ENCODE data around the gene NPM1. TPM values are rescaled to one million over a fixed set of nuclear protein-coding genes. Genes with fewer than 3 reads are reported as not detected.

The NPM1 gene
- total RNA-seq, 4 donors from 2014 or later = 435 to 1,440 (median 518) TPM

DNA sequence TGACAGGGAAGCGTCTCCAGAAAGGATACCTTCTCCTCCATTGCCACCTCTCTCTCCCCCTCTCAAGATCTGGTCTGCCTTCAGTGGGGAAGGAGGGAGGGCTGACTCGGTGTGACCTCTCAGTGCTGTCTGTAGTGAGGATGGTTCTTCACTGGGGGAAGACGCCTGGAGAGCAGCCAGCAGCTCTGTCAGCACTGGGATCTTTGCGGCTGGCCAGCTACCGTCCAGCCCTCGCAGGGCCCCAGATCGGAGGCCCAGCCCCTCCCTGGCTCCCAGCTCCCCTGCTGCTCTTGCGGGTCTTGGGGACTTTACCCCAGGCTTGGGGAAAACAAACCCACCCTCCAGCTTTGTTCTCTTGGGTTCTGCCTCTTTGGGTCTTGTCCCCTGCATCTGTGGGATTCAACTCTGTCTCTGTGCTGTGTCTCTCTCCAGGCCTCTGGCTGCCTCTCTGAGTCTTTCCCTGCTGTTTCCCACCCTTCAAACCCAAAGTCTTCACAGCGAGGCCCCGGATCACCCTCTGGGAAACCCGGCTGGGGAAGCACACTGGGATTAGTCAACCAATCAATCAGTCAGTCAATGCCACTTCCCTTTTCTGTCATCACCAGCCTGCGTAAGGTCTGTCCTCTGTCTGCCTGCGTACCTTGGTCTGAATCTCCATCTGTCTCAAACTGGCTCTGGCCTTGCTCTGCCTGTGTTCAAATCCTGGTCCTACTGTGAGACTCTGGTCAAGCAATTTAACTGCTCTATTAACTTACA, 54.8 kb downstream of the NPM1 start:
- intact Hi-C loops (cut with DNase I; ENCODE audit: low total_unique reads) = no loop called here
- DNase-seq (ENCODE audit: low spot score in 2 of 2) = no peak
- no peak for TF ChIP-seq POLR2A (IDR thresholded peaks at IDR 0.05)
- H3K4me3 ChIP-seq (ENCODE audit: low read depth, poor library complexity, severe bottlenecking) = no peak overlapping the region
- WGBS, 2 donors = 71 to 76% methylated on average over 12 to 13 of the region's 13 CpGs

DNA sequence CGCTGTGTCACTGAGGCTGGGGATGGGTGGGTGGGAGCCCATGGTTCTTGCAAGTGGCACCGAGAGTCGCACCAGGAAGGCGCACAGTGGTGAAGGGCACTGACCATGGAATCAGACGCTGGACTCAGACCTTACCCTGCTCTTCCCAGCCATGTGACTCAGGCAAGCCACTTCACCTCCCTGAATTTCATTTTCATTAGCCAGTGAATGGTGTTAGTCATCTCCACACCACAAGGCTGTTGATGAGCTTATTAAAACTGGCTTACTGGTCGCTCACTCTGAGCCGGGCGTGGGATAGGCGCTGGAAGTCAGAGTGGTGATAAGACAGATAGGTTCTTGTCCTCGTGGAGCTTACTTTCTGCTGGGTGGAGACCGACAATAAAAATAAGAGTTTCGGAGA, 56.9 kb downstream of the NPM1 start:
- no peak for TF ChIP-seq POLR2A (IDR thresholded peaks at IDR 0.05)
- TF ChIP-seq, protein P1, sequence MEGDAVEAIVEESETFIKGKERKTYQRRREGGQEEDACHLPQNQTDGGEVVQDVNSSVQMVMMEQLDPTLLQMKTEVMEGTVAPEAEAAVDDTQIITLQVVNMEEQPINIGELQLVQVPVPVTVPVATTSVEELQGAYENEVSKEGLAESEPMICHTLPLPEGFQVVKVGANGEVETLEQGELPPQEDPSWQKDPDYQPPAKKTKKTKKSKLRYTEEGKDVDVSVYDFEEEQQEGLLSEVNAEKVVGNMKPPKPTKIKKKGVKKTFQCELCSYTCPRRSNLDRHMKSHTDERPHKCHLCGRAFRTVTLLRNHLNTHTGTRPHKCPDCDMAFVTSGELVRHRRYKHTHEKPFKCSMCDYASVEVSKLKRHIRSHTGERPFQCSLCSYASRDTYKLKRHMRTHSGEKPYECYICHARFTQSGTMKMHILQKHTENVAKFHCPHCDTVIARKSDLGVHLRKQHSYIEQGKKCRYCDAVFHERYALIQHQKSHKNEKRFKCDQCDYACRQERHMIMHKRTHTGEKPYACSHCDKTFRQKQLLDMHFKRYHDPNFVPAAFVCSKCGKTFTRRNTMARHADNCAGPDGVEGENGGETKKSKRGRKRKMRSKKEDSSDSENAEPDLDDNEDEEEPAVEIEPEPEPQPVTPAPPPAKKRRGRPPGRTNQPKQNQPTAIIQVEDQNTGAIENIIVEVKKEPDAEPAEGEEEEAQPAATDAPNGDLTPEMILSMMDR (IDR thresholded peaks at IDR 0.05) = no peak
- 95 to 96% methylated on average over 12 of the region's 12 CpGs for WGBS, 2 donors

DNA sequence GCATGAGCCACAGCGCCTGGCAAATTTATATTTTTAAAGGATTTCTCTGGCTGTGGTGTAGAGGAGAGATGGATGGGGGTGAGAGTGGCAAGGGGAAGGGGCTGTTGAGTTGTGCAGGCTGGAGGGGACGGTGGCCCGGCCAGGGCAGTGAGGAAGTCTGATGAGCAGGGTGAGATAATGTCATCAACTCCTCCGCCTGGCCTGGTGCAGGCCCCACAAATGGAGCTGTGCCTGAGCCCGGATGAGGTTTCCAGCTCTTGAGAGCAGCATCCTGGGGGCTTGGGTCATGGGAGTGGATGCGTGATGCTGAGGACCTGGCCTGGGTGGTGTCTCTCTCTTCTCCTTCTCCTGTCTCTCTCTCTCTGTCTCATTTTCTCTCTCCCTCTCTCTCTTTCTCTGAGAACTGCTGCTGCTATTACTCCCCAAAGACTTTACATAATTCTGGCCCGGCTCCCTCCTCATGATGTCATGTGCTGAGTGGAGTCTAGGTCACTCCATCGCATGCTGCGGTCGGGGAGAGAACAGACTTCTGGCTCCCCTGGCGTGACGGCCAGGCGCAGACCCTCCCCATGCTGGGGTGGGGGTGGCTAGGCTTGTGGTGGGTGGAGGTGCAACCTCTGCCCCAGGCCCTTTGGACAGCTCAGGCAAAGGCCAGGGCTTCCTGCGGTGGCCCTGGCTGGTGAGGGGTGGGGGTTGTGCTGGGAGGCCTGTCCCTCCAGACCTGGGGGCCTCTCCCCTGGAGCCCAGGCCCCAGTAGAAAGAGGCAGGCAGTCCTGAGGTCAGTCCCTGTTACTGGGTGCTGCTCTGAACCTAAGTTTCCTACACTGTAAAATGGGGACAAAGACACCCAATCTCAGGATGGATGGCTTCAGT, 58.2 kb downstream of the NPM1 start:
- 71 to 78% methylated on average over 12 to 14 of the region's 14 CpGs for whole genome bisulfite sequencing, 2 donors
- H3K4me3 ChIP-seq (ENCODE audit: low read depth, poor library complexity, severe bottlenecking) = no peak overlapping the region
- intact Hi-C loops (cut with DNase I; ENCODE audit: low total_unique reads) = no loop called here
- no peak for DNase-seq (ENCODE audit: low spot score in 2 of 2)
- TF ChIP-seq, protein P1 (IDR thresholded peaks at IDR 0.05) = no peak
- TF ChIP-seq POLR2A (IDR thresholded peaks at IDR 0.05) = no peak

More for the DNA sequence above, 56.9 kb downstream of the NPM1 start:
- intact Hi-C loops (cut with DNase I; ENCODE audit: low total_unique reads) = no loop called here
- no peak for DNase-seq (ENCODE audit: low spot score in 2 of 2)
- no peak overlapping the region for H3K4me3 ChIP-seq (ENCODE audit: low read depth, poor library complexity, severe bottlenecking)

DNA sequence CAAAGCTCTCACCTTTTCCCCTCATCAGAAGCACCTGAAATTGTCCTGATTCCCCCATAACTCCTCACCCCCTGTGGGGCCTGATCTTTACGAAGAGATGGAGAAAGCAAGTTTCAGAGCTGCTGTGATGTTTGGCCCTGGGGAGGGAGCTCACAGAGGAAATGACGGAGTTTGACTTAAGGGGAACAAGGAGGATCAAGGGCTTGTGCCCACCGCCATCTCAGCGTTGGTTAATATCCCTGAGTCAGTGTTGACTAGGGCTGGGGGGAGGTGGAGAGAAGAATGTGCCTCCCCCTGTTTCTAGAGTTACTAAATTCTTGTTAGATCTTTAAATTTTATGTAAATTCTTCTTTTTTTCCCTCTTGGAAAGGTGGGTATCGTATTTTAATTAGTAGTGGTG, 59.6 kb downstream of the NPM1 start:
- WGBS, 2 donors = 91 to 93% methylated on average over 5 of the region's 5 CpGs
- no peak for DNase-seq (ENCODE audit: low spot score in 2 of 2)
- TF ChIP-seq, protein P1 (IDR thresholded peaks at IDR 0.05) = no peak
- TF ChIP-seq POLR2A (IDR thresholded peaks at IDR 0.05) = no peak

DNA sequence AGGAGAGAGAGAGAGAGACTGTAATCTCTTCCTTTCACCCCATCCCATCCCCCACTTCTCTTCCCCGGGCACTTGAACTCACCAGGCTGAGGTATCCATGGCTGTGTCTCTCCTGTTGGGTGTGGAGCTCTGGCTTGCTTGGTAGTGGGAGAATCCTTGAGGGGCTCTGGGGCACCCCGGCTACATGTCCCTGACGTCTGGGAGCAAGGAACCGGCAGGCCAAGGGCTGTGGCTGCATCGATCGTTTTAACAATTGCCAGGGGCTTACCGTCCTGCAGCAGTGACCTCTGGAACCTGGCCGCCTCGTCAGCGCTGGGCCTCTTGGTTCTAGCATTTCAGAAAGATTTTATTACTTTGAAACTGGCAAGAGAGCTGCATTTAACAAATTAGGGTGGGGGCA, 61.8 kb downstream of the NPM1 start:
- 86 to 90% methylated on average over 10 of the region's 10 CpGs for WGBS, 2 donors
- no peak for TF ChIP-seq POLR2A (IDR thresholded peaks at IDR 0.05)
- TF ChIP-seq, protein P1 (IDR thresholded peaks at IDR 0.05) = no peak
- H3K4me3 ChIP-seq (ENCODE audit: low read depth, poor library complexity, severe bottlenecking) = no peak overlapping the region
- no peak for DNase-seq (ENCODE audit: low spot score in 2 of 2)
- intact Hi-C loops (cut with DNase I; ENCODE audit: low total_unique reads) = no loop called here

More for the DNA sequence above, 59.6 kb downstream of the NPM1 start:
- intact Hi-C loops (cut with DNase I; ENCODE audit: low total_unique reads) = no loop called here
- H3K4me3 ChIP-seq (ENCODE audit: low read depth, poor library complexity, severe bottlenecking) = no peak overlapping the region

Measured in lower leg skin (tissue), 4 donors.